HEK293 (cell line): ENCODE measurements around the gene FEZF1.

ENCODE experiments used
- CTCF ChIA-PET: fragments of 350-600 bp; formaldehyde crosslinking; extraction: SDS; loops from one replicate; lab custom pipeline; 2021; ENCODE audit warnings: antibody characterized with exemption; lab: Yijun Ruan, JAX
- POLR2A ChIA-PET: fragments of 300-600 bp; formaldehyde crosslinking; extraction: SDS; loops from one replicate; lab custom pipeline; 2020; ENCODE audit warnings: antibody characterized with exemption, inconsistent platforms; lab: Yijun Ruan, JAX
- H3K27ac ChIP-seq: fragments of 200-500 bp; sonication (Bioruptor generic); 2 replicates; pipeline ENCODE4 v1.5.1; 2014; ENCODE audit warnings: low read depth, low read length, control low read depth, inconsistent platforms; ENCODE audit errors: extremely low read depth
- H3K36me3 ChIP-seq, 2 experiments: fragments of 200-500 bp in 1 of 2; sonication (Bioruptor generic) in 1 of 2; 1 replicate in 1 of 2; 2 replicates in 1 of 2; pipeline ENCODE4 v1.5.1; 2014 to 2017; ENCODE audit warnings: inconsistent platforms in 2 of 2, low read length in 2 of 2; ENCODE audit not compliant: control insufficient read depth in 2 of 2, insufficient read depth in 1 of 2
- H3K4me1 ChIP-seq: fragments of 200-500 bp; sonication (Bioruptor generic); 2 replicates; pipeline ENCODE4 v1.5.1; 2014; ENCODE audit warnings: mild to moderate bottlenecking, low read length, inconsistent platforms; ENCODE audit not compliant: control insufficient read depth, insufficient read depth
- H3K4me3 ChIP-seq: 2 replicates; pipeline ENCODE4 v1.5.1; 2011; ENCODE audit warnings: low read depth, mild to moderate bottlenecking, control low read depth, low read length, moderate library complexity
- H3K9me3 ChIP-seq: fragments of 200-500 bp; sonication (Bioruptor generic); 2 replicates; pipeline ENCODE4 v1.5.1; 2014; ENCODE audit warnings: low read depth, low read length, inconsistent platforms; ENCODE audit not compliant: control insufficient read depth, insufficient read depth
- GFI1B ChIP-seq: fragments of 450-650 bp; formaldehyde crosslinking; IDR thresholded peaks from 2 replicates; pipeline ENCODE4 v1.5.1; 2016; ENCODE audit warnings: missing biosample characterization, missing genetic modification characterization
- RBAK ChIP-seq: fragments of 450-650 bp; formaldehyde crosslinking; IDR thresholded peaks from 2 replicates; pipeline ENCODE4 v1.5.1; 2016; ENCODE audit warnings: missing biosample characterization, missing genetic modification characterization
- SP3 ChIP-seq: fragments of 450-650 bp; formaldehyde crosslinking; IDR thresholded peaks from 2 replicates; pipeline ENCODE4 v1.5.1; 2016; ENCODE audit warnings: missing biosample characterization, missing genetic modification characterization
- YY1 ChIP-seq: fragments of 450-650 bp; formaldehyde crosslinking; IDR thresholded peaks from 2 replicates; pipeline ENCODE4 v1.5.1; 2018; ENCODE audit warnings: missing biosample characterization, missing genetic modification characterization
- ZNF133 ChIP-seq: fragments of 450-650 bp; formaldehyde crosslinking; IDR thresholded peaks from 2 replicates; pipeline ENCODE4 v1.5.1; 2016; ENCODE audit warnings: missing biosample characterization, missing genetic modification characterization
- ZNF16 ChIP-seq: fragments of 450-650 bp; formaldehyde crosslinking; IDR thresholded peaks from 2 replicates; pipeline ENCODE4 v1.5.1; 2016; ENCODE audit warnings: low read depth, missing biosample characterization, missing genetic modification characterization
- ZNF184 ChIP-seq: fragments of 450-650 bp; IDR thresholded peaks from 2 replicates; pipeline ENCODE4 v1.5.1; 2018; ENCODE audit warnings: missing biosample characterization, mild to moderate bottlenecking, missing genetic modification characterization
- ZNF324 ChIP-seq: fragments of 450-650 bp; formaldehyde crosslinking; IDR thresholded peaks from 2 replicates; pipeline ENCODE4 v1.5.1; 2016; ENCODE audit warnings: missing biosample characterization, missing genetic modification characterization
- ZNF366 ChIP-seq: fragments of 450-650 bp; formaldehyde crosslinking; conservative IDR thresholded peaks from 2 replicates; pipeline ENCODE4 v1.5.1; 2016; ENCODE audit warnings: missing biosample characterization, missing genetic modification characterization
- ZNF394 ChIP-seq: fragments of 450-650 bp; formaldehyde crosslinking; IDR thresholded peaks from 2 replicates; pipeline ENCODE4 v1.5.1; 2016; ENCODE audit warnings: missing biosample characterization, missing genetic modification characterization, mild to moderate bottlenecking, moderate library complexity, borderline replicate concordance
- ZNF529 ChIP-seq: fragments of 450-650 bp; formaldehyde crosslinking; IDR thresholded peaks from 2 replicates; pipeline ENCODE4 v1.5.1; 2017; ENCODE audit warnings: missing genetic modification characterization, missing biosample characterization; ENCODE audit not compliant: insufficient replicate concordance
- ZNF560 ChIP-seq: fragments of 450-650 bp; formaldehyde crosslinking; IDR thresholded peaks from 2 replicates; pipeline ENCODE4 v1.5.1; 2017; ENCODE audit warnings: missing biosample characterization, missing genetic modification characterization, borderline replicate concordance
- ZNF677 ChIP-seq: fragments of 450-650 bp; IDR thresholded peaks from 2 replicates; pipeline ENCODE4 v1.5.0; 2018; ENCODE audit warnings: missing biosample characterization, mild to moderate bottlenecking, missing genetic modification characterization, moderate library complexity
- TF ChIP-seq, protein P1 (sequence below): fragments of 450-650 bp; formaldehyde crosslinking; IDR thresholded peaks from 2 replicates; pipeline ENCODE4 v1.5.1; 2016; ENCODE audit warnings: missing biosample characterization, missing genetic modification characterization, low read depth
- TF ChIP-seq, protein P2 (sequence below): sonication (generic); formaldehyde crosslinking; IDR thresholded peaks from 2 replicates; pipeline ENCODE4 v1.8.1; 2022; ENCODE audit warnings: mild to moderate bottlenecking, moderate library complexity, missing genetic modification reagents
- TF ChIP-seq, protein P3 (sequence below): fragments of 450-650 bp; formaldehyde crosslinking; IDR thresholded peaks from 2 replicates; pipeline ENCODE4 v1.5.1; 2016; ENCODE audit warnings: missing biosample characterization, missing genetic modification characterization
- TF ChIP-seq, protein P4 (sequence below): fragments of 450-650 bp; formaldehyde crosslinking; IDR thresholded peaks from 2 replicates; pipeline ENCODE4 v1.5.1; 2016; ENCODE audit warnings: missing biosample characterization, missing genetic modification characterization

FEZF1 gene

DNA sequence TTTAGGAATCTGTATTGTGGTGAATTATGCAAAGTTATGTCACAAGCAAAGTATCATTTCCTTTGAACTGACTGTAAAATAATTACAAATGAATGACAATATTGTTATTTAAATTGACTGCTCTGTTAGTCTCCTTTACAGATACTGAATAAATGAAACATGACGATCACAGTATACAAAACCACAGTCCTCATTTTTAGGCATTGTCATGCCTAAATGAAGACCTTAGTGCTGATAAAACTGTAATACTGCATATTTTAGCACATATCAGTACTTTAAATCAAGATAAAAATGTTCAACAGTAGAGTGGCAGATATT, 39.7 kb upstream of the FEZF1 start:
- Histone ChIP-seq H3K4me3 (no peak overlapping the region), H3K27ac (no peak overlapping the region), H3K36me3 (no peaks in the 10 kb centered on the region), H3K4me1 (no peaks in the 10 kb centered on the region), H3K9me3 (no peaks in the 10 kb centered on the region)
- ChIA-PET POLR2A (no interaction called here), CTCF (no interaction called here)
- TF ChIP-seq ZNF16 (tag by site-specific recombination) (no peak), ZNF324 (tag by site-specific recombination) (no peak), SP3 (no peak), YY1 (tag by site-specific recombination) (no peak), ZNF677 (no peak), GFI1B (tag by site-specific recombination) (no peak), ZNF184 (tag by site-specific recombination) (no peak)
- TF ChIP-seq, protein P1, sequence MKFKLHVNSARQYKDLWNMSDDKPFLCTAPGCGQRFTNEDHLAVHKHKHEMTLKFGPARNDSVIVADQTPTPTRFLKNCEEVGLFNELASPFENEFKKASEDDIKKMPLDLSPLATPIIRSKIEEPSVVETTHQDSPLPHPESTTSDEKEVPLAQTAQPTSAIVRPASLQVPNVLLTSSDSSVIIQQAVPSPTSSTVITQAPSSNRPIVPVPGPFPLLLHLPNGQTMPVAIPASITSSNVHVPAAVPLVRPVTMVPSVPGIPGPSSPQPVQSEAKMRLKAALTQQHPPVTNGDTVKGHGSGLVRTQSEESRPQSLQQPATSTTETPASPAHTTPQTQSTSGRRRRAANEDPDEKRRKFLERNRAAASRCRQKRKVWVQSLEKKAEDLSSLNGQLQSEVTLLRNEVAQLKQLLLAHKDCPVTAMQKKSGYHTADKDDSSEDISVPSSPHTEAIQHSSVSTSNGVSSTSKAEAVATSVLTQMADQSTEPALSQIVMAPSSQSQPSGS (tag by site-specific recombination), result no peak
- TF ChIP-seq, protein P2, sequence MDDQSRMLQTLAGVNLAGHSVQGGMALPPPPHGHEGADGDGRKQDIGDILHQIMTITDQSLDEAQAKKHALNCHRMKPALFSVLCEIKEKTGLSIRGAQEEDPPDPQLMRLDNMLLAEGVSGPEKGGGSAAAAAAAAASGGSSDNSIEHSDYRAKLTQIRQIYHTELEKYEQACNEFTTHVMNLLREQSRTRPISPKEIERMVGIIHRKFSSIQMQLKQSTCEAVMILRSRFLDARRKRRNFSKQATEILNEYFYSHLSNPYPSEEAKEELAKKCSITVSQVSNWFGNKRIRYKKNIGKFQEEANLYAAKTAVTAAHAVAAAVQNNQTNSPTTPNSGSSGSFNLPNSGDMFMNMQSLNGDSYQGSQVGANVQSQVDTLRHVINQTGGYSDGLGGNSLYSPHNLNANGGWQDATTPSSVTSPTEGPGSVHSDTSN, result no peak

DNA sequence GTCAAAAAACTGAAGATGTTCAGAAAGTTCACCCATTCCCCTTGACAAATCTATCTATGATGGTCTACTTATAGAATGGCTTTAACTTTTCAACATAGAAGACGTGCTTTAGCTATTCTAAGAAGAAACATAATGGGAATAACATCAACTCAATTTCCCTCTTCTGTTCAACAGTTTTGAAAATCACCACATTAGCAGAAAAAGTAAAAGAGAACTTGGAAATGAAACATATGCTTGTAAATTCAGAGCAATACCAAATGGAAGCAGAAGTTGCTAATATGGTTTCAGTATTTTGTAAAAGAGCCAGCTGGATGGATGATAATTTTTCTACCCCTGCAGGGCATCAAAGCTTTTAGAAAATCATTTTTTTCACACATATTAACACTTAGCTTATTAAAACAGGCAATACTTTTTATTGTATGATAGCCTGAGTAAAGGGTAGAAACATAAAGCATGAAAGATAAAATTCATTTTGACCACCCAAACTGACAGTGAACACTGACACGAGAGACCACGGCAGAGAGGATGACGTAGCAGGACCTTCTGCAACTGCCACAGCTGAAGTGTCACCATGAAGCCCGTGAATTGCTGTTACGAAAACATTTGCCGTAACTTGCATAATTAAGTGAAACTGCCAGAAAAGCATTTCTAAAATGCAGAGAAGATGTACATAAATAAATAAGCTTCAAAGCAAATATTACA, 39.2 kb upstream of the FEZF1 start:
- Histone ChIP-seq H3K4me1 (no peaks in the 10 kb centered on the region), H3K36me3 (no peaks in the 10 kb centered on the region), H3K27ac (no peak overlapping the region), H3K9me3 (no peaks in the 10 kb centered on the region), H3K4me3 (no peak overlapping the region)
- CTCF ChIA-PET, result no interaction called here
- no peak for TF ChIP-seq ZNF560 (tag by site-specific recombination)
- TF ChIP-seq RBAK (tag by site-specific recombination), result no peak
- no peak for TF ChIP-seq ZNF366
- no peak for TF ChIP-seq ZNF133 (tag by site-specific recombination)
- TF ChIP-seq ZNF394 (tag by site-specific recombination), result no peak
- TF ChIP-seq, protein P3, sequence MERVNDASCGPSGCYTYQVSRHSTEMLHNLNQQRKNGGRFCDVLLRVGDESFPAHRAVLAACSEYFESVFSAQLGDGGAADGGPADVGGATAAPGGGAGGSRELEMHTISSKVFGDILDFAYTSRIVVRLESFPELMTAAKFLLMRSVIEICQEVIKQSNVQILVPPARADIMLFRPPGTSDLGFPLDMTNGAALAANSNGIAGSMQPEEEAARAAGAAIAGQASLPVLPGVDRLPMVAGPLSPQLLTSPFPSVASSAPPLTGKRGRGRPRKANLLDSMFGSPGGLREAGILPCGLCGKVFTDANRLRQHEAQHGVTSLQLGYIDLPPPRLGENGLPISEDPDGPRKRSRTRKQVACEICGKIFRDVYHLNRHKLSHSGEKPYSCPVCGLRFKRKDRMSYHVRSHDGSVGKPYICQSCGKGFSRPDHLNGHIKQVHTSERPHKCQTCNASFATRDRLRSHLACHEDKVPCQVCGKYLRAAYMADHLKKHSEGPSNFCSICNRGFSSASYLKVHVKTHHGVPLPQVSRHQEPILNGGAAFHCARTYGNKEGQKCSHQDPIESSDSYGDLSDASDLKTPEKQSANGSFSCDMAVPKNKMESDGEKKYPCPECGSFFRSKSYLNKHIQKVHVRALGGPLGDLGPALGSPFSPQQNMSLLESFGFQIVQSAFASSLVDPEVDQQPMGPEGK (tag by site-specific recombination), result no peak
- no peak for TF ChIP-seq ZNF529 (tag by site-specific recombination)
- TF ChIP-seq, protein P4, sequence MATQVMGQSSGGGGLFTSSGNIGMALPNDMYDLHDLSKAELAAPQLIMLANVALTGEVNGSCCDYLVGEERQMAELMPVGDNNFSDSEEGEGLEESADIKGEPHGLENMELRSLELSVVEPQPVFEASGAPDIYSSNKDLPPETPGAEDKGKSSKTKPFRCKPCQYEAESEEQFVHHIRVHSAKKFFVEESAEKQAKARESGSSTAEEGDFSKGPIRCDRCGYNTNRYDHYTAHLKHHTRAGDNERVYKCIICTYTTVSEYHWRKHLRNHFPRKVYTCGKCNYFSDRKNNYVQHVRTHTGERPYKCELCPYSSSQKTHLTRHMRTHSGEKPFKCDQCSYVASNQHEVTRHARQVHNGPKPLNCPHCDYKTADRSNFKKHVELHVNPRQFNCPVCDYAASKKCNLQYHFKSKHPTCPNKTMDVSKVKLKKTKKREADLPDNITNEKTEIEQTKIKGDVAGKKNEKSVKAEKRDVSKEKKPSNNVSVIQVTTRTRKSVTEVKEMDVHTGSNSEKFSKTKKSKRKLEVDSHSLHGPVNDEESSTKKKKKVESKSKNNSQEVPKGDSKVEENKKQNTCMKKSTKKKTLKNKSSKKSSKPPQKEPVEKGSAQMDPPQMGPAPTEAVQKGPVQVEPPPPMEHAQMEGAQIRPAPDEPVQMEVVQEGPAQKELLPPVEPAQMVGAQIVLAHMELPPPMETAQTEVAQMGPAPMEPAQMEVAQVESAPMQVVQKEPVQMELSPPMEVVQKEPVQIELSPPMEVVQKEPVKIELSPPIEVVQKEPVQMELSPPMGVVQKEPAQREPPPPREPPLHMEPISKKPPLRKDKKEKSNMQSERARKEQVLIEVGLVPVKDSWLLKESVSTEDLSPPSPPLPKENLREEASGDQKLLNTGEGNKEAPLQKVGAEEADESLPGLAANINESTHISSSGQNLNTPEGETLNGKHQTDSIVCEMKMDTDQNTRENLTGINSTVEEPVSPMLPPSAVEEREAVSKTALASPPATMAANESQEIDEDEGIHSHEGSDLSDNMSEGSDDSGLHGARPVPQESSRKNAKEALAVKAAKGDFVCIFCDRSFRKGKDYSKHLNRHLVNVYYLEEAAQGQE (tag by site-specific recombination), result no peak
- POLR2A ChIA-PET, result no interaction called here
